Thyroid gland (tissue), 4 donors: ENCODE results near the gene IGFBP3. TPM values are rescaled to one million over a fixed set of nuclear protein-coding genes. Genes with fewer than 3 reads are reported as not detected.

Source experiments
- DNase-seq, 2 donors: peaks; one replicate each; pipeline ENCODE4 v3.0.0-alpha.2; 2019
- H3K27ac ChIP-seq, 3 donors: fragments of 200-600 bp; sonication (generic); 1 replicate in 2 of 3; 2 replicates in 1 of 3; pipeline ENCODE4 v1.5.1; 2016 to 2019; ENCODE audit warnings: mild to moderate bottlenecking in 1 of 3, moderate library complexity in 1 of 3
- H3K27me3 ChIP-seq: fragments of 200-600 bp; sonication (generic); one replicate; pipeline ENCODE4 v1.5.1; 2019
- H3K36me3 ChIP-seq, 2 donors: fragments of 200-600 bp; sonication (generic); one replicate each; pipeline ENCODE4 v1.5.1; 2016 to 2019
- H3K4me1 ChIP-seq, 2 donors: fragments of 200-600 bp; sonication (generic); one replicate each; pipeline ENCODE4 v1.5.1; 2017 to 2019
- H3K4me3 ChIP-seq, 3 donors: fragments of 200-600 bp; sonication (generic); replicated peaks in 1 of 3; 1 replicate in 2 of 3; 2 replicates in 1 of 3; pipeline ENCODE4 v1.5.1; 2016; ENCODE audit warnings: mild to moderate bottlenecking in 1 of 3
- H3K9me3 ChIP-seq: fragments of 200-600 bp; sonication (generic); one replicate; pipeline ENCODE4 v1.5.1; 2017
- POLR2A ChIP-seq, 2 donors: fragments of 450-650 bp; IDR thresholded peaks; one replicate each; pipeline ENCODE4 v1.6.1; 2017; ENCODE audit warnings: antibody characterized with exemption in 2 of 2, mild to moderate bottlenecking in 2 of 2, moderate library complexity in 1 of 2
- WGBS, 2 donors: methylation state at CpG; one replicate each; pipeline ENCODE4 v1.1.5; 2017; 5-methylcytosine and 5-hydroxymethylcytosine counted together
- intact Hi-C: fragments of 100-400 bp; cut with DNase I; formaldehyde crosslinking; loops from one replicate; pipeline ENCODE4 v1.15.1; 2023
- total RNA-seq, 4 donors: library from RNA; depleted of rRNA; stranded (reverse); fragments of >200 nt; gene quantifications; one replicate each; pipeline ENCODE4 v1.2.3, GENCODE V29; 2016
- TF ChIP-seq, protein P1 (sequence below), 6 experiments: fragments of 200-600 bp in 3 of 6; fragments of 450-650 bp in 3 of 6; sonication (generic) in 3 of 6; IDR thresholded peaks; one replicate each; pipeline ENCODE4 v1.5.1; 2016 to 2019; ENCODE audit warnings: antibody characterized with exemption in 6 of 6, mild to moderate bottlenecking in 2 of 6, inconsistent platforms in 1 of 6, moderate library complexity in 1 of 6

The IGFBP3 gene
- total RNA-seq, 4 donors from 2014 or later = 37.9 to 95.1 (median 58.7) TPM

DNA sequence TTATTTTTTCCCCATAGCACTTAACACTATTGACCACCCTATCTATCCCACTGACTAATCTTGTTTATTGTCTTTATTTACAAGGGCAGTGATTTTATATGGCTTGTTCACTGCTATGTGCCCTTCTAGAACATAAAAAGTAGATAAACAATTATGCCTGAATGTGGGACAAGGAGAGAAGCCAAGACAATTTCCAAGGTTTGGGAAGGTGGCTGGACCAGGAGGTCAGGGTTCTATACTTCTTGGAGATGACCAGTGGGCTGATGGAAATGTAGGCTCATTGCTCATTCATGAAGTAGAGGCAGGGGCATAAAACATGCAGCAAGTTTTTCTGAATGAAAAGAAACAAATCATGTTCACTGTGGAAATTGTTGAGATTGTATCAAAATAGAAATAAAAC lies 11.5 kb downstream of the IGFBP3 start:
- Histone ChIP-seq H3K36me3 (peaks cover 0 to 1% of the 10 kb centered on the region in 2 donors), H3K9me3 (no peaks in the 10 kb centered on the region), H3K27me3 (no peaks in the 10 kb centered on the region), H3K27ac (no peak overlapping the region), H3K4me1 (no peaks in the 10 kb centered on the region), H3K4me3 (no peak overlapping the region)
- DNase-seq = no peak
- intact Hi-C loops = no loop called here
- TF ChIP-seq, protein P1, sequence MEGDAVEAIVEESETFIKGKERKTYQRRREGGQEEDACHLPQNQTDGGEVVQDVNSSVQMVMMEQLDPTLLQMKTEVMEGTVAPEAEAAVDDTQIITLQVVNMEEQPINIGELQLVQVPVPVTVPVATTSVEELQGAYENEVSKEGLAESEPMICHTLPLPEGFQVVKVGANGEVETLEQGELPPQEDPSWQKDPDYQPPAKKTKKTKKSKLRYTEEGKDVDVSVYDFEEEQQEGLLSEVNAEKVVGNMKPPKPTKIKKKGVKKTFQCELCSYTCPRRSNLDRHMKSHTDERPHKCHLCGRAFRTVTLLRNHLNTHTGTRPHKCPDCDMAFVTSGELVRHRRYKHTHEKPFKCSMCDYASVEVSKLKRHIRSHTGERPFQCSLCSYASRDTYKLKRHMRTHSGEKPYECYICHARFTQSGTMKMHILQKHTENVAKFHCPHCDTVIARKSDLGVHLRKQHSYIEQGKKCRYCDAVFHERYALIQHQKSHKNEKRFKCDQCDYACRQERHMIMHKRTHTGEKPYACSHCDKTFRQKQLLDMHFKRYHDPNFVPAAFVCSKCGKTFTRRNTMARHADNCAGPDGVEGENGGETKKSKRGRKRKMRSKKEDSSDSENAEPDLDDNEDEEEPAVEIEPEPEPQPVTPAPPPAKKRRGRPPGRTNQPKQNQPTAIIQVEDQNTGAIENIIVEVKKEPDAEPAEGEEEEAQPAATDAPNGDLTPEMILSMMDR (IDR thresholded peaks at IDR 0.05) = no peak
- TF ChIP-seq POLR2A (IDR thresholded peaks at IDR 0.05) = no peak

DNA sequence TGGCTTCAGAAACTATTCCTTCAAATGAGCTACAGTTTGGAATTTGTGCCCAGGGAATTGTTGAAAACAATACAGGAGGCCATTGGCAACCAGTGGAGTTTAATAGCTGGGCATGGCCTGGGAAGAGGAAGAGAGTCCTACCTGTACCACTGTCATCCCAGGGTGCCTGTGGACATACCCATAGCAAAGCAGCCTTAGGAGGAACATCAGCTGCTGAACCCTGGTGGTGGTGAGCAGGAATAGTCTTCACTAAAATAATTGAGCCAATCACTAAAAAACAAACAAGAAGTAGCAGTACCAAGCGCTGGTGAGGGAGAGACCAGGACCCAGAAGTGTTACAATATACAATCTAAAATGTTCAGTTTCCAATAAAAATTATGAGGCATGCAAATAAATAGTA lies 18.3 kb downstream of the IGFBP3 start:
- no peak for DNase-seq
- intact Hi-C loops = no loop called here
- Histone ChIP-seq H3K4me1 (no peaks in the 10 kb centered on the region), H3K9me3 (no peaks in the 10 kb centered on the region), H3K4me3 (no peak overlapping the region), H3K36me3 (no peaks in the 10 kb centered on the region), H3K27me3 (no peaks in the 10 kb centered on the region), H3K27ac (no peak overlapping the region)
- TF ChIP-seq, protein P1 (IDR thresholded peaks at IDR 0.05) = no peak
- no peak for TF ChIP-seq POLR2A (IDR thresholded peaks at IDR 0.05)
- WGBS, 2 donors = 89 to 95% methylated on average over 1 of the region's 1 CpG

GRCh38 chr7:45901566-45901965 lies 19.5 kb downstream of the IGFBP3 start:
- H3K9me3 ChIP-seq = no peaks in the 10 kb centered on the region
- no peak overlapping the region for H3K27ac ChIP-seq
- H3K4me1 ChIP-seq = no peaks in the 10 kb centered on the region
- no peaks in the 10 kb centered on the region for H3K27me3 ChIP-seq
- WGBS, 2 donors = 92 to 93% methylated on average over 1 of the region's 1 CpG
- H3K4me3 ChIP-seq = no peak overlapping the region
- intact Hi-C loops = no loop called here
- no peak for TF ChIP-seq POLR2A (IDR thresholded peaks at IDR 0.05)
- no peaks in the 10 kb centered on the region for H3K36me3 ChIP-seq
- no peak for DNase-seq

- TF ChIP-seq, protein P1 (IDR thresholded peaks at IDR 0.05) = no peak
- no peak for TF ChIP-seq POLR2A (IDR thresholded peaks at IDR 0.05)
- H3K4me3 ChIP-seq = no peak overlapping the region
- no peak overlapping the region for H3K27ac ChIP-seq
- no peaks in the 10 kb centered on the region for H3K4me1 ChIP-seq
- H3K9me3 ChIP-seq = no peaks in the 10 kb centered on the region
- H3K27me3 ChIP-seq = no peaks in the 10 kb centered on the region
- no peak for DNase-seq
- WGBS, 2 donors = 83 to 89% methylated on average over 2 of the region's 2 CpGs
- H3K36me3 ChIP-seq = no peaks in the 10 kb centered on the region
- intact Hi-C loops = no loop called here
Measured at GRCh38 chr7:45898222-45898621, 22.9 kb downstream of the IGFBP3 start.

DNA sequence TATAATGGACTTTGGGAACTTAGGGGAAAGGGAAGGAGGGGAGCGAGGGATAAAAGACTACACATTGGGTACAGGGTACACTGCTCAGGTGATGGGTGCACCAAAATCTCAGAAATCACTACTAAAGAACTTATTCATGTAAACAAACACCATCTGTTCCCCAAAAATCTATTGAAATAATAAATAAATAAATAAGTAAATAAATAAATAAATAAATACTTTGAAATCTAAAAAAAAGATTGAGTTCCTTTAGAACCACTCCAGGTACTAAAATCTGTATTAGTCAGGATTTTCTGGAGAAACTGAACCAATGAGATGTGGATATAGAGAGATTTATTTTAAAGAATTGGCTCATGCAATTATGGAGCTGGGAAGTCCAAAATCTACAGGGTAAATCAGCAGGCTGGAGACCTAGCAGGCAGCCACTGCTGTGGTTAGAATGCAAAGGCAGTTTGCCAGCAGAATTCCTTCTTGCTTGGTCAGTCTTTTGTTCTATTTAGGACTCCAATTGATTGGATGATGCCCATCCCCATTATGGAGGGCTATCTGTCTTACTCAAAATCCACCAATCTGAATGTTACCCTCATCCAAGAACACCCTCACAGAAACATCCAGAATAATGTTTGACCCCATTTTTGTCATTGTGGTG lies 23.9 kb downstream of the IGFBP3 start:
- Histone ChIP-seq H3K4me3 (no peak overlapping the region), H3K27me3 (no peaks in the 10 kb centered on the region), H3K9me3 (no peaks in the 10 kb centered on the region), H3K27ac (no peak overlapping the region), H3K4me1 (no peaks in the 10 kb centered on the region), H3K36me3 (no peaks in the 10 kb centered on the region)
- no peak for TF ChIP-seq POLR2A (IDR thresholded peaks at IDR 0.05)
- TF ChIP-seq, protein P1 (IDR thresholded peaks at IDR 0.05) = no peak
- intact Hi-C loops = no loop called here
- peak in 1 of 2 donors; percentile 19 for DNase-seq
- 94 to 100% methylated on average over 1 of the region's 1 CpG for WGBS, 2 donors
